Stimulated activated CD8-positive, alpha-beta memory T cell treated with anti-CD3 and anti-CD28 coated beads, Interleukin-12 subunit alpha, Interleukin-12 subunit beta, amount 100 ng/mL, for 1 hour (primary cell): Measurements from ENCODE around the gene CFAP77.

Experiments used
- DNase-seq: peaks from one replicate; pipeline ENCODE4 v3.0.0-alpha.2; 2020; ENCODE audit warnings: low read depth

The CFAP77 gene

DNA sequence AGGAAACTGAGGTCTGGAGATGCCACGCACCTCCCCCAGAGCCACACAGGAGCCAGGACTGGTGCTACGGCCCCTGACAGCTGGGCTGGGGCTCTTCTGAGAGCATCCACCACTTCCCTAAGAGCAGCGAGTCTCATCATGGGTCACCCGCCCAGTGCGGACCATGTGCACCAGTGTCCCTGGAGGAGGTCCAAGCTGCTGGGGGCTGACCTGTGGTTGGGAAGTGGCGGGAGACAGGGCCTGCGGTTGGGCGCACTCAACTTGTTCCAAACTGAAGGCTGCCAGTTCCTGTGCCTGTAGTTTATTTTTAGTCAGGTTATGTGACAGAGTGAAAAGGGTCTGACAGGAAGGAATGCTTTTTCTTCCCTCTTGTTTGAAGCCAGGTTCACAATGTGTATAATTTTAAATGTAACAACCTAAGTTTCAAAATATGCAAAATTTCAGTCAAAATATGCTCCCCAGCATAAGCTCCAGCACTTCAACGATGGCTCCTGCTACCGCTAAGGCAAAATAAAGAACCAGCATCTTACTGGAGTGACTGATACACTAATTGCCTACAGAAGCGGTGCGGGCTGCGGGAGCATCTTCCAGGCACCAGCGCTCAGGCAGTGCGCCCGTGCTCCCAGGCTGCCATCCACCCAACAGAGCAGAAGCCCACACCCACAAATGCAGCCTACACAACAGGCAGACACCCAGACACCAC is 187.2 kb downstream of the CFAP77 start:
- no peak for DNase-seq

DNA sequence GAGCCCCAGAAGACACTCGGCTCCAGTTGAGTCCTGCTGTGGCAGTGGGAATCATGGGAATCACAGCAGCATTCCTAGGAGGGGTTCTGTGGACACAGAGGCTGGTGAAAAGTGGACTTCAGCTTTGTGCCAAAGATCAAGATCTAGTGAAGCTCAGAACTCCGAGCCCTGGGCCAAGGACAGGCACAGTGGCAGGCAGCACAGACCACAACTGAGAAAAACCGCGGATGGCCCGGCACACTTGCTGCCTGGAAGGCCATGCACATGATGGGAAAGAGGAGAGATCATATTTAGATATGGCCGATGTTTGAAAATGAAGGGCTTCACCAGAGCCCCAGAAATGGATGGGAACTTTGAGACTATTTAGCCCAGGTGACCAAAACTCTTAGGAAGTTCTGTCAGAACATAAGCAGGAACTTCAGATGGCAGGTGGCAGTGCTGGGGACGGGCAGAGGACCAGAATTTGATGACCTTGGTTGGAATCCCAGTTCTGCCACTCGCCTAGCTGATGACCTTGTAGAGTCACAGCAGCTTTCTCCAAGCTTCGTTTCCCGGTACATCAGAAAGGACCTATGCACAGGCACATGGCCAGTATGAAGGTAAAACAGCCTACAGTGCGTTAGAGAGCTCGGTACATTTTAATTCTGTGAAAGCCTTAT is 190.4 kb downstream of the CFAP77 start:
- no peak for DNase-seq

GRCh38 chr9:132602207-132602606 is 192.2 kb downstream of the CFAP77 start:
- DNase-seq: no peak

DNA sequence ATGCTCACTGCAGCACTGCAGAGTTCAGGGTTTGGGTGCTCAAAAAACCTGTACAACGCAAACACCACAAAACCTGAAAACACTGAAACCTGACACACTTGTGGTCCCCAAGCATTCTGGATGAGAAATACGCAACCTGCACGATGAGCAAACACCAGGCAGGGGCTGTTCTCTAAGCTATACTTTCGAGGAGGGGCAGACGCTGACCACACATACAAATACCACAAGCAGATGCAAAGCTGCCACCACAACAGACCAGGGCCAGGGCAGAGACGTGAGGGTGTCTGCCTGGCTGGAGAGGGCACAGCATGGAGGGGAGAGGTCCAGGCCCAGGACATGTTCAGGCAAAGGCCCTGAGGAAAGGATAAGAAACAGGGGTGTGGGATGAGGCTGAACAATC is 195.4 kb downstream of the CFAP77 start:
- DNase-seq: no peak

DNA sequence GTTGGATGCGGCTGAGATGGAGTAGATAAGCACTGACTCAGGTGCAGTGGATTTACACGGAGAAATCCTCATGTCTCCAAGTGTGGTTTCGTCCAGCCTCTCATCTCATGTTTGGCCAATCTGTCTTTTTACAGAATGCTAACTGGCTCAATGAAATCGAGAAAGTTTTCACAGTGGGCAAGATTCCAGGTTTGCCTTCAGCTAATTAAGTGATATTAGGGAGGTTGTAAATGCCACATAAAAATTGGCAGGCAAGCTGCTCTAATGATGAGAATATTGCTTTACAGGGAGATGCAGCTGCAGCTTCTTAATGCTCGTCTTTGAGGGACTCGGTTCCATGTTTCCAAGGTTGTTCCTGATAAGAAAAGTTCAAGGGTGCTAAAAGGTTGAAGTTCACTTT is 196.1 kb downstream of the CFAP77 start:
- no peak for DNase-seq

GRCh38 chr9:132609184-132609583 is 199.2 kb downstream of the CFAP77 start:
- DNase-seq: no peak

GRCh38 chr9:132609829-132610228 is 199.8 kb downstream of the CFAP77 start:
- DNase-seq: no peak

DNA sequence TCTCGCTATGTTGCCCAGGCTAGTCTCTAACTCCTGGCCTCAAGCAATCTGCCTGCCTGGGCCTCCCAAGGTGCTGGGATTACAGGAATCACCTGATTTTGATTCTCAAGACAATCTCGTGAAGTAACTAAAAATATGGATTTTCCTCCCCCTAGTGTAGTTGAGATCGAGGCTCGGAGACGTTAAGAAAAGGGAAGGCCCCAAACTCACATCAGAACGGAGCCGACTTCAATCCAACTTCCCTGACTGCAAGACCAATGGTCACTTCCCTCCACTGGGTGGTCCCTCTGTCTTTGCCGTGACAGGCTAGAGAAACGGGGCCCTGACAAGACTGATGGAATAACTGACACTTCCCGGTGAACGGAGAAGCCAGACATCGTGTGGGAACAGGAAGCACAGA is 200.7 kb downstream of the CFAP77 start:
- DNase-seq: no peak

GRCh38 chr9:132614324-132614723 is 204.3 kb downstream of the CFAP77 start:
- no peak for DNase-seq

GRCh38 chr9:132615774-132616173 is 205.8 kb downstream of the CFAP77 start:
- DNase-seq: no peak

GRCh38 chr9:132616725-132617124 is 206.7 kb downstream of the CFAP77 start:
- no peak for DNase-seq

DNA sequence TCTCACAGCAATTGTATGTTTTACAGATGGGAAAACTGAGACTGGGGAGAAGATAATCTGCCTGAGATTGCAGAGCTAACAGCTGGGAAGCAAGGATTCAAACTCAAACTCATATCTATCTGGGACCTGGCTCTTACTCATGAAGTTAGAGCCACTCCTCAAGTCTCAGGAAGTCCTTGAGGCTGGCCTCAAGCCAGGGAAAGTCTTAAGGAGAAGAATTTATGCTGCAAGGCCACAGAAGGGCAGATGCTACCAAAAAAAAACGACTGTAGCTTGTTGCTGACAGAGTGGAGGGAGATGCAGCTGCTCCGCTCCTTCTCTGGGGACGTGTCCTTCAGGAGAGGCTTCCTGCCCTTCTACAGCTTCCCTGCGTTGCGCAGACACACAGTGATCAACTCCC is 212.1 kb downstream of the CFAP77 start:
- DNase-seq: no peak
